KBM-7 (cell line): Measurements from ENCODE around the gene COMMD4.
A peak's percentile ranks its signal among the peaks of the same experiment; 100 is the strongest.
"Not testable (repeated sequence)": the region's sequence is repeated elsewhere in the genome, so short reads cannot be mapped to it uniquely, and the experiment has no call there.

Experiments
- DNase-seq: peaks from one replicate; pipeline ENCODE4 v3.0.0-alpha.2; 2015
- in situ Hi-C: fragments of 300-500 bp; cut with MboI; formaldehyde crosslinking; loops from 2 replicates; pipeline ENCODE4 v1.14.3; 2020; ENCODE audit warnings: low sequenced_read_pairs, low pct_unique_long_range_greater_than_20kb, mixed read lengths

COMMD4 gene

DNA sequence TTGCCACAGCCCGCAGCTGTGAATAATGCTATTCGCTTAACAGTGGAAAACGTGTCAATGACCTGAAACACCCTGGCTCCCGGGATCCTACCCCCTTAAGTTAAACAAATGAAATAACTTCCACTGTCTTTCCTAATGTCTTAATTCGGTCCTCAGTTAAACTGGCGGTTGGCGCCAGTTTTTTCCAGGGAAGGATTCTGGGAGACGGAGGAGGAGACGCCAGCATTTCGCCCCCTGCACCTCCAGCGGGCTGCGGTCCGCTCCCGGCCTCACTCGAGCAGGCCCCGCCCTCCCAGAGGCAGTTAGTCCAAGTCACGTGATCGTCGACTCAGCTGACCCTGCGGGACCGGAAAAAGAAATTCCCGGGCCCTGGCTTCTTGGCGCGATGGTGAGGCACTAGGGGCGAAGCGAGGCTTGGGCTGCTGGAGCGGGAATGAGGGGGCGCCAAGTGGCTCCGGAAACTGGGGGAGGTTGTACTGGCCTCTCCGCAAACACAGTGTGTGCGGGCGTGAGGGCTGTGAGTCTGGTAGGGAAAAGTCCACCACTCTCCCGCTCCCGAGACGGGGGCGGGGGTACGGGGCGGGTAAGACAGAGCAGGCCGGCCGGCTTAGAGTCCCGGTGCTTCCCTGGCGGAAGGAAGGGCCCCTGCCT, at the start of gene COMMD4:
Gene COMMD4 (plus strand): TSS at position 359 of the 651 bp plus-strand sequence. CDS start 27 bp downstream, at position 386.
- in situ Hi-C loops, result no loop called here
- DNase-seq, result peak; percentile 95

DNA sequence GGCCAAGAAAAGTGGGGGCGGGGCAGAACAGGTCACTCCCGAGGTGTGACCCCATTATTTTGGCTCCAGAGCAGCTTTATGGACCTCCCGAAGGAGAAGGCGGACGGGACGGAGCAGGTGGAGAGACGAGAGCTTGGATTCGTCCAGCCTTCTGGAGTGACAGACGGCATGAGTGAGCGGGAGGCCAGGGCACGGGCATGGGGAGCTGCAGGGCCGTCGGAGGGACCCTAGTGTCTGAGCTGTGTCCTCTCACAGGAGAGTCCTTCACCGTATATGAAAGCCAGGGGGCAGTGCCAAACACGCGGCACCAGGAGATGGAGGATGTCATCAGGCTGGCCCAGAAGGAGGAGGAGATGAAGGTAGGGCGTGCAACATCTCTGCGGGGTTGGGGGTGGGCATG, 42.2 kb upstream of the COMMD4 start:
- DNase-seq, in situ Hi-C loops: not testable (repeated sequence)

DNA sequence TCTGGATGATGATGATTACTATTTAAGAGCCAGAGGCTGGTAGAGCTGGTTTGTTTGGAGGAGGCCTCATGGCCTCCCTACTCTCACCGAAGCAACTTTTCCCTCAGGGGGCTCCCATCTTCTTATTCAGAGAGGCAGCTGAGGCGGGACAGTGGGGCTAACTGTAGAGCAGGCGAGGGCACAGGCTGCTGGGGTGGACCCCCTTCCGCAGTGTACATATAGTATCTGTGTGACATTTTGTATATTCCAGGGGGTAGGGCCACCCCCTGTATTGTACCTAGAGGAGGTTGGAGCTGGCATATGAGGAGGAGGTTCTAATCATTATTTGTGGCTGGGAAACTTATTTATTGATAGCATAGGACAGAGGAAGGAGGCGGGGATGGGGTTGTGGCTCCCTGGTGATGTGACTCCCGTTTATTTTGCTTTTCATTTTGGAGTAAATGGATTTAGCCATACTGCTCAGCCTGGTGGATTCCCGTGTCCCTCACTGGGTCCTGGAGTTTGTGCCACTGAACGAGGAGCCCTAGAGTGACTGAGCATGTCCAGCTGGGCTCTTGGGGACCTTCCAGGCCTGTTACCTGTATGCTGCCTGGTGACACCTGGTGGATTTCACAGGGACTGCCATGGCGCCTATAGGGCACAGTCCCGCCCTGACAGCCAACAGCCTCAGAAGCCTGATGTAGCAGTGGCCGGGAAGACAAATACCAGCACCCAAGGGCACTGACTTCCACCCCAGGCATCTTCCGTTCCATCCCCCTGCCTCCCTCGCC, 37.1 kb upstream of the COMMD4 start:
- DNase-seq, in situ Hi-C loops: not testable (repeated sequence)

- DNase-seq, in situ Hi-C loops: not testable (repeated sequence)
Measured at GRCh38 chr15:75299311-75299688, 36.6 kb upstream of the COMMD4 start.

DNA sequence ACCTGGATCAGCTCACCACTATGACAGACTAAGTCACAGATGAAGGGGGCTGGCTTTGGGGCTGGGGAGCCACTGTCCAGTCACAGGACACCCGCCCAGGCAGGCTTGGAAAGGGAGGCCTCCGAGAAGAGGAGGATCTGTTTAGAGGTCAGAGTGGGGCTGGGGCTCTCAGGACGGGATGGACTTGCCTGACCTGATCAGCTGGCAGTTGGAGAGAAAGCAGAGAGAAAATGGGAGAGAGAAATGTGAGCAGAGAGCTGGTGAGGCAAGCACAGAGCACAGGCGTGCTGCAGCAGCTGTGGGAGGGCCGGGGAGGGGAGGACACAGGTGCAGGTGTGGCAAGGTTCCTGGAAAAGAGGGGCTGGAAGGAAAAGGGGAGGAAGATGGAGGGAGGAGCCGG, 35.8 kb upstream of the COMMD4 start:
- in situ Hi-C loops, result loop anchor here (25.0 kb wide), 1 partner anchor 488 kb away; the partner anchor contains the start of gene LMAN1L
- not testable (repeated sequence) for DNase-seq

DNA sequence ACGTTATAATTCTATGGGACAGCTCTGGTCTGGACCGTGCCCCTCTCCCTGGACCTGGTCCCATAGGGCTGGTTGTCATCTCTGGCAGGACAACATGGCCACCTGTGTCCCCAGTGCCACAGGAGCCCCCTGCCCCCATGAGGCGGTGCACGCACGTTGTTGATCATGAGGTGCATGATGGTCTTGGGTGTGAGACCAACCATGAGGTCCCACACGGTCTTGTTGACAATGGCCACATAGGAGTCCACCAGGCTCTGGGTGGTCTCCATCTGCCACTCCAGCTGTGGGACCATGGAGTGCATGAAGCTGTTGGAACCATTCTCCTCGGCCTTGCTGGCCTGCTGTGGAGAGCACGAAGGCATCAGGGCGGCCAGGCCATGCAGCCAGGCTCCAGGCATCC, 33.5 kb upstream of the COMMD4 start:
- in situ Hi-C loops, result loop anchor here (25.0 kb wide), 1 partner anchor 490 kb away; the partner anchor contains the start of gene LMAN1L
- no peak for DNase-seq

DNA sequence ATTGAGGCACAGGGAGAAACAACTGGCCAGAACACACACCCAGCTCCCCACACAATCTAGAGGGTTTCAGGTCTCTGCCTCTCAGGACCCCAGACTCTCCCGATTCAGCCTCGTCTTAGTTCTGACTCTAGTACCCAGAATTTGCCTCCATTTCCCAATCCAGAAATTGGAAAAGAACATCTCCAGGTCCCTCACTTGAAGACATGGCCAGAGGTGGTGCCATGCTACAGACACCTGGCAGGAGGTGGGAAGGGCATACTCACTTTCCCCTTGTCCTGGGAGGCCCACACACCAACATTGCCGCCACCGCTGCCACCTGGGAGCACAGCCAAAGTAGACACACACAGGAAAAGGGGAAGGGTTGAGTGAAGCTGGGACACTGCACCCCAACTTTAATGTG, 33.1 kb upstream of the COMMD4 start:
- not testable (repeated sequence) for DNase-seq
- in situ Hi-C loops, result loop anchor here (25.0 kb wide), 1 partner anchor 490 kb away; the partner anchor contains the start of gene LMAN1L

DNA sequence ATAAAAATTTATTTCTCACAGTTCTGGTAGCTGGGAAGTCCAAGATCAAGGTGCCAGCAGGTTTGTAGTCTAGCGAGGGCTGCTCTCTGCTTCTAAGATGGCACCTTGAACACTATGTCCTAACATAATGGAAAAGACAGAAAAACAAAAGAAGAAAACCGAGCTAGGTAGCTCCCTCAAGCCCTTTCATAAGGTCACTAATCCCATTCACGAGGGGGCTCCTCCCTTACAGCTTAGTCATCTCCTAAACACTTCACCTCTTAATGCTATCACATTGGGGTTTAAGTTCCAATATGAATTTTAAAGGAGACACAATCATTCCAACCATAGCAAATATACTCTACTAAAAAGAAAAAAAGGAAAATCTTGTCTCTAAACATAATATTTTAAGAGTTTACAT, 29.7 kb upstream of the COMMD4 start:
- in situ Hi-C loops, result loop anchor here (25.0 kb wide), 1 partner anchor 494 kb away; the partner anchor contains the start of gene LMAN1L
- DNase-seq, result no peak

DNA sequence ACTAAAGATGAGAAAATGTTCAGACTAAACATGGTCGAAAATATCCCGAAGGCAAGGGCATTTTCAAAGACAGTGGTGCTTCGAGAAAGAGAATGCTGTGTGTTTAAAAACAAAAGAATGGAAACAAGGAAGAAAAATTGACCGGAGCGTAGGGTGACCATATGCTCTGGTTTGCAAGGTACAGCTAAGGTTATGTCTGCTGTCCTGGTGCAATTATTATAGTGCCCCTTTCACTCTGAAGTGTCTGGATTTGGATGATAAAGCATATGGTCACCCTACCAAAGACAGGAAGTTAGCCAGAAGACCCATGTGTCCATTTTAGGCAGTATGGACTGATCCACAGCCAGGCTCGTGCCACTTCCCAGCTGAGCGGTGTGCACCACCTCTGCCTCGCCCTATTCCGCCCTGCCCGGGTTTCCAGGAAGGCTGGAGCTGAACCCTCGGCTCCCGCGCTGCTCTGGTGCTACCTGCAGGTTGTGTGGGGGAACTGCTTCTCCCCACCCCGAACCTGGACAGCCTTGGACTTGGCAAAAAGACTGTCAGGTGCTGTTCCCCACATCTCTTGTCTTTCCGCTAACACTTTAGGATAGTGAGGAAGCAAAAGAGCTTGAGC, 28.0 kb upstream of the COMMD4 start:
- DNase-seq, result peak; percentile 84
- in situ Hi-C loops, result loop anchor here (25.0 kb wide), 1 partner anchor 496 kb away; the partner anchor contains the start of gene LMAN1L

DNA sequence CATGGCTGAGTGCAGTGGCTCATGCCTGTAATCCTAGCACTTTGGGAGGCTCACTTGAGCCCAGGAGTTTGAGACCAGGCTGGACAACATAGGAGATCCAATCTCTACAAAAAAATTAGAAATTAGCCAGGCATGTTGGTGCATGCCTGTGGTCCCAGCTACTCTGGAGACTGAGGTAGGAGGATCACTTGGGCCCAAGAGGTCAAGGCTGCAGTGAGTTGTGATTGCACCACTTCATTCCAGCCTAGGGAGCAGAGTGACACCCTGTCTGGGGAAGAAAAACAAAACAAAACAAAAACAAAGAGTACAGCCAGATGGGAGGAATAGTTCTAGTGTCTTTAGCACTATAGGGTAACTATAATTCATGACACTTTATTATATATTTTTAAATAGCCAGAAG, 26.2 kb upstream of the COMMD4 start:
- in situ Hi-C loops, result loop anchor here (25.0 kb wide), 1 partner anchor 497 kb away; the partner anchor contains the start of gene LMAN1L
- DNase-seq, result no peak

DNA sequence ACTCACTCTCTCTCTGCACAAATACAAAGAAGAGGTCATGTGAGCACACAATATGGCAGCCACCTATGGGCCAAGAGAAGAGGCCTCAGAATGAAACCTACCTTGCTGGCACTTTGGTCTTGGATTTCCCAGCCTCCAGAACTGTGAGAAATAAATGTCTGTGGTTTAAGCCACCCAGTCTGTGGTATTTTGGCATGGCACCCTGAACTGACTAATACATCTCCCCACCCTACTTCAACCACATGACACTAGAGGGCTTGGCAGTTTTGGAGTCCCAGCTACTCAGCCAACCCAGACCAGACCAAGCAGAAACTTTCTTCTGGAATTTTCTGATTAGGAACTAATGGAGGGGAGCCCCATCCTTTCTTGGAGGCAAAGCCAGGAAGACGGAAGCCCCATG, 23.3 kb upstream of the COMMD4 start:
- not testable (repeated sequence) for DNase-seq
- in situ Hi-C loops, result loop anchor here (25.0 kb wide), 1 partner anchor 500 kb away; the partner anchor contains the start of gene LMAN1L

GRCh38 chr15:75313116-75313845, 22.6 kb upstream of the COMMD4 start:
- no peak for DNase-seq
- in situ Hi-C loops, result loop anchor here (25.0 kb wide), 1 partner anchor 501 kb away; the partner anchor contains the start of gene LMAN1L

GRCh38 chr15:75314552-75315290, 21.1 kb upstream of the COMMD4 start:
- no peak for DNase-seq
- in situ Hi-C loops, result loop anchor here (25.0 kb wide), 1 partner anchor 502 kb away; the partner anchor contains the start of gene LMAN1L

DNA sequence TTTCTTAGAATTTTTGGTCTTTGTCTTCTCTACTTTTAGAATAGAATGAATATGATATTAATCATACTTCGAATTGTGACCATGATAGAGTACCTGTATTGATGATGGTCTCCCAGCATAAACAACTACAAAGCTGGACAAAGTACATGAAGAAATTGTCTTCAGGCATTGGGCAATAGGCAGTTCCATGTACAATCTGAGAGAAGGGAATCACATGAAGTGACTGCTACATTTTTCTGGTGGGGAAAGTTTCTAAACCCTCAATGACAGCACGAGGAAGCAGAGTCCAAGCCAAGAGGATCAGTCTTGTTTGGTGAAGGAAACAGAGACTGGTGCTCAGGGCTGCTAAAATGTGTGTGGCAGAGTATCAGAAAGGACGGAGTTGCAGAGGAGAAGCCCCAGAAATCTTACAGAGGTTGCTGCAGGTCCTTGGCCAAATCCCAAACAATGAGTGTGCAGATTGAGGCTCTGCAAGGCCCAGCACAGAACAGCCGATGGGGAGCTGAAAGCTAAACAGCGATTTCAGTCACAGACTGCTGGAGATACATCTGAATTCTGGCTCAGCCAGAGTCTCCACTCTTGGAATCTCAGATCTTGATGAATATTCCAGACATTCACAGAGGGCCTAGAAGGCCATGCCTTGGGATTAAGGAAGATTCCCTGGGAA, 16.5 kb upstream of the COMMD4 start:
- in situ Hi-C loops, result loop anchor here (25.0 kb wide), 1 partner anchor 507 kb away; the partner anchor contains the start of gene LMAN1L
- not testable (repeated sequence) for DNase-seq

GRCh38 chr15:75321711-75322110, 14.2 kb upstream of the COMMD4 start:
- DNase-seq, result no peak
- in situ Hi-C loops, result loop anchor here (25.0 kb wide), 1 partner anchor 509 kb away; the partner anchor contains the start of gene LMAN1L

DNA sequence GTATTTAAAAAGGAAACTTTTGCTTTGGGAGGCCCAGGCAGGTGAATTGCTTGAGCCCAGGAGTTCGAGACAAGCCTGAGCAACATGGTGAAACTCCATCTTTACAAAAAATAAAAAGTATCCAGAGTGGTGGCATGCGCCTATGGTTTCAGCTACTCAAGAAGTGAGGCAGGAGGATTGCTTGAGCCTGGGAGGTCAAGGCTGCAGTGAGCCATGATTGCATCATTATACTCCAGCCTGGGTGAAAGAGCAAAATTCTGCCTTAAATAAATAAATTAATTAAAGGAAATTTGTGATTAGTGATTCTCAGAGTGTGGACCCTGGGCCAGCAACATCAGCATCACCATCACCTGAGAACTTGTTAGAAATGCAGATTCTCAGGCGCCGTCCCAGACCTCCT, 9.9 kb upstream of the COMMD4 start:
- no peak for DNase-seq
- in situ Hi-C loops, result no loop called here

DNA sequence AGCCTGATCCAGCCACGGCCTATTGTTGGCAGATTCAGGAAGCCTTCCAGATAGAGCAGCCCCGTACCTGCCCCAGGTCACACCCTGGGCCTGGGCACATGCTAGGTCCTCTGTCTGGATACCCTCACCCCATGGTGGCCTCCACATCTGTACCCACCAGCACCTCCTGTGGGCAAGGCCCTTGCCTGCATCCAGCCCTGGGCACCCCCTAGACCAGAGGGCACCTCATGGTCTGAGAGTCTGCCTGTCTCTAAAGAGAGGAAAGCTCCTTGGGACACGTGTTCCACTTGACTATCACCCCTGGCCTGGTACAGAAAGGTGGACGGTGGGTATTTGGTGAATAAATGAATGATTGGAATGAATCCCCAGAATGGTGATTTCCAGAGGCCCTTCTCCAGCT, 8.9 kb upstream of the COMMD4 start:
- DNase-seq, result no peak
- in situ Hi-C loops, result no loop called here

GRCh38 chr15:75327491-75327890, 8.4 kb upstream of the COMMD4 start:
- in situ Hi-C loops, result no loop called here

More at GRCh38 chr15:75327491-75327890, 8.4 kb upstream of the COMMD4 start:
- DNase-seq, result no peak
